Breast epithelium (tissue), 4 donors: ENCODE data around the gene HSD11B2. TPM values are rescaled to one million over a fixed set of nuclear protein-coding genes. Genes with fewer than 3 reads are reported as not detected.

Experiments
- DNase-seq, 2 donors: peaks; one replicate each; pipeline ENCODE4 v3.0.0-alpha.2; 2019; ENCODE audit warnings: low spot score in 2 of 2
- H3K27ac ChIP-seq, 2 donors: fragments of 200-600 bp; sonication (generic) in 1 of 2; one replicate each; pipeline ENCODE4 v1.5.1; 2016 to 2019; ENCODE audit warnings: mild to moderate bottlenecking in 1 of 2
- H3K27me3 ChIP-seq, 2 donors: fragments of 200-600 bp; sonication (generic) in 1 of 2; one replicate each; pipeline versions ENCODE4 v1.5.1 to v1.6.0; 2017 to 2019; ENCODE audit warnings: control low read depth in 1 of 2, mild to moderate bottlenecking in 1 of 2
- H3K36me3 ChIP-seq: fragments of 200-600 bp; one replicate; pipeline ENCODE4 v1.5.1; 2019
- H3K4me1 ChIP-seq, 2 donors: fragments of 200-600 bp; sonication (generic); one replicate each; pipeline ENCODE4 v1.5.1; 2016 to 2019; ENCODE audit warnings: control low read depth in 1 of 2
- H3K4me3 ChIP-seq, 3 donors: fragments of 200-600 bp; sonication (generic); 1 replicate in 2 of 3; 2 replicates in 1 of 3; pipeline ENCODE4 v1.5.1; 2016 to 2019; ENCODE audit warnings: mild to moderate bottlenecking in 3 of 3, moderate library complexity in 2 of 3
- H3K9me3 ChIP-seq, 2 donors: fragments of 200-600 bp; sonication (generic) in 1 of 2; one replicate each; pipeline ENCODE4 v1.5.1; 2016 to 2019; ENCODE audit warnings: control low read depth in 1 of 2
- POLR2A ChIP-seq: fragments of 450-650 bp; IDR thresholded peaks from one replicate; pipeline ENCODE4 v1.6.1; 2016; ENCODE audit warnings: antibody characterized with exemption, mild to moderate bottlenecking, moderate library complexity
- POLR2AphosphoS5 ChIP-seq, 3 donors: sonication (generic); formaldehyde crosslinking; IDR thresholded peaks; one replicate each; pipeline ENCODE4 v1.6.1; 2017; ENCODE audit warnings: antibody characterized with exemption in 3 of 3
- intact Hi-C: fragments of 100-400 bp; cut with DNase I; formaldehyde crosslinking; loops from one replicate; pipeline ENCODE4 v1.15.1; 2023; ENCODE audit warnings: low total_unique reads
- total RNA-seq, 3 donors: library from RNA; depleted of rRNA; stranded (reverse); fragments of >200 nt; gene quantifications; one replicate each; pipeline ENCODE4 v1.1.0, GENCODE V29; 2016
- TF ChIP-seq, protein P1 (sequence below), 3 donors: fragments of 450-650 bp; IDR thresholded peaks; one replicate each; pipeline ENCODE4 v1.5.1; 2016 to 2017; ENCODE audit warnings: antibody characterized with exemption in 3 of 3, mild to moderate bottlenecking in 3 of 3, moderate library complexity in 3 of 3

HSD11B2 gene
- total RNA-seq, 3 donors from 2014 or later = 0.32 to 66.9 (median 10.2) TPM

DNA sequence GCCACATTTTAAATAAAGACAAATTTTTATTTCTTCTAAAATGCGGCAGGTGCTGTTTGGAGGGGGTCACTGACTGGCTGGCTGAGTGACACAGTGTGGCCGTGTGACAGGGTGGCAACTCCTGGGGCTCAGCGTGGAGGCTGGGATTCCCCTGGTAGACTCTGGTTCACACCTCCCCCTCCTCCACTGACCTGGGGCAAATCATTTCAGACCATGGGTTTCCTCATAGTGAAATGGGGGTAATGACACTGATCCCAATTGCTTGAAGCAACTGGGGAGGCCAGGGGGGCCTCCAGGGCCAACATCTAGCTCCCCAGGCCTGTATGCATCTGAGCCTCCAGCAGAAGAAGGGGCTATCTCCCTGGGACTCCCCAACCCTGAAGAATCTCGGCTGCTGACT lies 6.6 kb downstream of the HSD11B2 start:
- Histone ChIP-seq H3K27ac (peak overlapping the region in 1 of 2 donors; percentile 87), H3K4me3 (no peak overlapping the region), H3K36me3 (no peaks in the 10 kb centered on the region), H3K9me3 (no peaks in the 10 kb centered on the region), H3K4me1 (peaks cover 0 to 15% of the 10 kb centered on the region in 2 donors), H3K27me3 (no peaks in the 10 kb centered on the region)
- TF ChIP-seq POLR2A (no peak), POLR2AphosphoS5 (IDR thresholded peaks at IDR 0.05) (no peak)
- TF ChIP-seq, protein P1, sequence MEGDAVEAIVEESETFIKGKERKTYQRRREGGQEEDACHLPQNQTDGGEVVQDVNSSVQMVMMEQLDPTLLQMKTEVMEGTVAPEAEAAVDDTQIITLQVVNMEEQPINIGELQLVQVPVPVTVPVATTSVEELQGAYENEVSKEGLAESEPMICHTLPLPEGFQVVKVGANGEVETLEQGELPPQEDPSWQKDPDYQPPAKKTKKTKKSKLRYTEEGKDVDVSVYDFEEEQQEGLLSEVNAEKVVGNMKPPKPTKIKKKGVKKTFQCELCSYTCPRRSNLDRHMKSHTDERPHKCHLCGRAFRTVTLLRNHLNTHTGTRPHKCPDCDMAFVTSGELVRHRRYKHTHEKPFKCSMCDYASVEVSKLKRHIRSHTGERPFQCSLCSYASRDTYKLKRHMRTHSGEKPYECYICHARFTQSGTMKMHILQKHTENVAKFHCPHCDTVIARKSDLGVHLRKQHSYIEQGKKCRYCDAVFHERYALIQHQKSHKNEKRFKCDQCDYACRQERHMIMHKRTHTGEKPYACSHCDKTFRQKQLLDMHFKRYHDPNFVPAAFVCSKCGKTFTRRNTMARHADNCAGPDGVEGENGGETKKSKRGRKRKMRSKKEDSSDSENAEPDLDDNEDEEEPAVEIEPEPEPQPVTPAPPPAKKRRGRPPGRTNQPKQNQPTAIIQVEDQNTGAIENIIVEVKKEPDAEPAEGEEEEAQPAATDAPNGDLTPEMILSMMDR (IDR thresholded peaks at IDR 0.05) = no peak
- intact Hi-C loops = no loop called here
- DNase-seq = no peak

DNA sequence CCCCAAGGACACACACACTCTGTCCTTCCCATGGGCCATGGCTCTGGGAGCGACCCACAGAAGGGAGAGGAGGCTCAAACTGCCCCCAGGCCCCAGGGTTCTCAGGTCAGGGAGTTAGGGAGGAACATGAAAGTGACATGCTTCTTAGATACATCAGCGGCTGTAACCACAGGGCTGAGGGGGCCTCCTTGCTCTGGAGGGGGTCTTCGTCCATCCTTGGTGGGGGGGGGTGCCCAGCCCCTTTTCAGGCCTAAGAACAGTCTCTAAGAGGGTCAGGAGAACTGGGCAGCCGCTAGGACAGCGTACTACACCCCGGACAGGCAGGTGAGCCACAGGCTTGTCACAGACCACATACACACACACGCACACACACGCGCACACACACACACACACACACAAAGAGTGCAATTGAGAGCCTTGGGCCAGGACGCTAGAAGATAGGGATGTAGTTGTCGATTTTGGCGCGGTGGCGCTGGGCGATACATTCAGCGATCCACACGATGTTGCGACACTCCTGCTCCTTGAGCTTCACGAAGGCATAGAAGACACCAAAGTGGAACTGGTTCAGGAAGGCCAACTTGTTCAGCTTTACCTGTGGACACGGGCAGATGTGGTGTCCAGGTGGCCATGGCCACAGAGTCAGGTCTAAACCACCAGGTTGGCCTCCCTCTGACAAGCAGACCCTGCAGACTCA lies 7.3 kb downstream of the HSD11B2 start:
- H3K4me1 ChIP-seq = peaks cover 0 to 22% of the 10 kb centered on the region in 2 donors
- no peak overlapping the region for H3K4me3 ChIP-seq
- DNase-seq = no peak
- no peaks in the 10 kb centered on the region for H3K27me3 ChIP-seq
- H3K9me3 ChIP-seq = no peaks in the 10 kb centered on the region
- TF ChIP-seq POLR2AphosphoS5 (IDR thresholded peaks at IDR 0.05) (peak in 2 of 3 donors; percentile 10 to 65), POLR2A (no peak)
- TF ChIP-seq, protein P1 (IDR thresholded peaks at IDR 0.05) = no peak
- intact Hi-C loops = no loop called here
- H3K36me3 ChIP-seq = no peaks in the 10 kb centered on the region
- H3K27ac ChIP-seq = peak overlapping the region; percentile 57 to 87

DNA sequence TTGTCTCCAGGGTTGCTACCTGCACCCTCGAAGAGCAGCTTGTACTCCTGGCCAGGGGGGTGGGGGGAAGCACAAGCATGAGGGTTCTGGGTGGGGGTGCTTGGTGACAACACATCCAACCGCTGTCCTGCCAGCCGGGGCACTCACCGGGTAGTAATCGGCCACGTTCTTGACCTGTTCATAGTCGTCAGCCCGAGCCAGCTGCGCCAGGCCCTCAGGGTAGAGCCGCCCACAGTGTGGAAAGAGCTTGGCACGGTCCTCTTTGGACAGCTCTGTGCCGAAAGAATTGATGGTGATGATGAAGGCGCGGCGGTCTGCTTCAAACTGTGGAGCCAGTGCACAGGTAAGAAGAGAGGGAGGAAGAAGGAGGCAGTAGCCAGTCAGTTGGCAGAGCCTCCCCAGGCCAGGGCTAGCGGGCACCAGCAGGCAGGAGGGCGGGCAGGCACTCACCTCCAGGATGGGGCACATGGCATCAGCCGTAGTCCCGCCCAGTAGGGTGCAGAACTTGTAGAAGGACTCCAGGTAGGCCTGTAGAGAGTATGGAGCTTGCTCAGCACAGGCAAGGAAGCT lies 8.0 kb downstream of the HSD11B2 start:
- intact Hi-C loops = no loop called here
- Histone ChIP-seq H3K4me1 (peaks cover 5 to 22% of the 10 kb centered on the region in 2 donors), H3K27me3 (no peaks in the 10 kb centered on the region), H3K27ac (peak overlapping the region; percentile 57 to 87), H3K4me3 (no peak overlapping the region), H3K9me3 (no peaks in the 10 kb centered on the region), H3K36me3 (no peaks in the 10 kb centered on the region)
- DNase-seq = peak; percentile 80 to 86
- TF ChIP-seq POLR2AphosphoS5 (IDR thresholded peaks at IDR 0.05) = no peak
- TF ChIP-seq, protein P1 (IDR thresholded peaks at IDR 0.05) = no peak
- no peak for TF ChIP-seq POLR2A

DNA sequence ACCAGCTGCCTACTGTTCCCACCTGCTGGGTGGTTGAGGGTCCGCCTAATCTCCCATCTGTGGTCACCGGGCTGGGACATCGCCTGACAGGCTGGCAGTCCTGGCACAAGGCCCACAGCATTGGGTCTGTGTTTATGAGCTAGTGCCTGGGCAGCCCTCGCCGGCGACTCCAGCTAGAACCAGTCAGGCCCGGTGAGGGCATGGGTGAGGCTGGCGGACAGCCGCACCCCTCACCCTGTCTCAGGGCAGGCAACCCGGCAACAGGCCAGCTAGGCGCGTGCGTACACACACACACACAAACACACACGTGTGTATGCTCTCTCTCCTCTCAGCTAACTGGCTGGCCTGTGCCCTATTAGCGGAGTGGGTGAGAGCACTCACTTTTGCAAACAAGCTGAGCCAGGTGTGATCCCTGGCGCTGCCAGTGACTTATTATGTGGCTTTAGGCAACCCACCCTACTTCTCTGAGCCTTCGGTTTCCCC lies 10.4 kb downstream of the HSD11B2 start:
- no peaks in the 10 kb centered on the region for H3K27me3 ChIP-seq
- H3K9me3 ChIP-seq = no peaks in the 10 kb centered on the region
- peak; percentile 94 to 96 for DNase-seq
- peak in 1 of 3 donors; percentile 76 for TF ChIP-seq POLR2AphosphoS5 (IDR thresholded peaks at IDR 0.05)
- no peak for TF ChIP-seq POLR2A
- no peak overlapping the region for H3K4me3 ChIP-seq
- no peaks in the 10 kb centered on the region for H3K36me3 ChIP-seq
- H3K27ac ChIP-seq = peak overlapping the region; percentile 57 to 87
- intact Hi-C loops = no loop called here
- H3K4me1 ChIP-seq = peaks cover 16 to 45% of the 10 kb centered on the region in 2 donors

DNA sequence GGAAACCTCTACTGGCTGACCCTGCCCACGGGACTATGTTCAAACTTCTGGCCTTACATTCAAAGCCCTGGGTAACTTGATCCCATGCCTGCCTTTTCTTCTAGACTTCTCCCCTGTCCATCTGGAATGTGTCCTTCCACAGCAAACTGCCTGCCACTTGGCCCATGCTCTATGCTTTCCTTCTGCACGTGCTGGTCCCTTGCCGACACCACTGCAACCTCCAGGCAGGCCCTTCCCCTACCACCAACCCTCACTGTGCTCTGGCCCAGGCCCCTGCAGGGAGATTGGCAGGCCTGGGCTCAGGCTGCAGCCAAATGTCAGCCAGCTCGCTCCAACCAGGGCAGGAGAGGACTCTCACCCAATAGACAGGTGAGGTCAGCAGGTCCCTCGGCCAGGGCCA lies 11.0 kb downstream of the HSD11B2 start:
- Histone ChIP-seq H3K36me3 (no peaks in the 10 kb centered on the region), H3K4me1 (peaks cover 22 to 51% of the 10 kb centered on the region in 2 donors), H3K27me3 (no peaks in the 10 kb centered on the region), H3K9me3 (no peaks in the 10 kb centered on the region), H3K27ac (peak overlapping the region; percentile 57 to 87), H3K4me3 (no peak overlapping the region)
- no peak for DNase-seq
- TF ChIP-seq, protein P1 (IDR thresholded peaks at IDR 0.05) = no peak
- no peak for TF ChIP-seq POLR2A
- no peak for TF ChIP-seq POLR2AphosphoS5 (IDR thresholded peaks at IDR 0.05)
- intact Hi-C loops = no loop called here
